OCI-LY7 (cell line): ENCODE results near the gene TMEM37. TPM values are rescaled to one million over a fixed set of nuclear protein-coding genes. Genes with fewer than 3 reads are reported as not detected.
A peak's percentile ranks its signal among the peaks of the same experiment; 100 is the strongest.

Experiments
- Bru-seq: library from RNA; stranded (reverse); fragments of 400-500 nt; gene quantifications from one replicate; lab custom pipeline; 2021; lab: Mats Ljungman, UMichigan
- BruChase-seq, 2 experiments: library from RNA; stranded (reverse); fragments of 400-500 nt; gene quantifications; one replicate each; lab custom pipeline; 2021; lab: Mats Ljungman, UMichigan
- BruUV-seq: library from RNA; stranded (reverse); fragments of 400-500 nt; replicated peaks from 2 replicates; lab custom pipeline; 2021; lab: Mats Ljungman, UMichigan
- CTCF ChIA-PET: fragments of 300-600 bp; sonication (Branson Sonifier 250); formaldehyde crosslinking; loops from one replicate; lab custom pipeline; 2022; ENCODE audit warnings: antibody characterized with exemption; ENCODE audit not compliant: unreplicated experiment; lab: Charles Lee
- POLR2A ChIA-PET: fragments of 300-600 bp; sonication (Branson Sonifier 250); formaldehyde crosslinking; loops from one replicate; lab custom pipeline; 2022; ENCODE audit warnings: antibody characterized with exemption; lab: Charles Lee
- DNase-seq: peaks from one replicate; pipeline ENCODE4 v3.0.0-alpha.2; 2015; ENCODE audit warnings: low spot score
- H2AFZ ChIP-seq: fragments of 200-600 bp; sonication (generic), shearing (Covaris generic); 2 replicates; pipeline ENCODE4 v1.6.1; 2014; ENCODE audit warnings: mild to moderate bottlenecking, antibody characterized with exemption, low read length, moderate library complexity
- H3K27ac ChIP-seq: fragments of 200-600 bp; sonication (generic); 2 replicates; pipeline ENCODE4 v1.5.1; 2014; ENCODE audit warnings: mixed run types, low read depth, mild to moderate bottlenecking, moderate library complexity, low read length, inconsistent platforms; ENCODE audit not compliant: poor library complexity, severe bottlenecking
- H3K36me3 ChIP-seq: fragments of 200-600 bp; sonication (generic); 2 replicates; pipeline ENCODE4 v1.6.1; 2014; ENCODE audit warnings: mild to moderate bottlenecking, antibody characterized with exemption, low read length, moderate library complexity, mixed read lengths; ENCODE audit not compliant: insufficient read depth
- H3K4me1 ChIP-seq: fragments of 200-600 bp; sonication (generic); 2 replicates; pipeline ENCODE4 v1.5.1; 2014; ENCODE audit warnings: mild to moderate bottlenecking, low read length; ENCODE audit not compliant: insufficient read depth, poor library complexity, severe bottlenecking
- H3K4me2 ChIP-seq: fragments of 200-600 bp; sonication (generic); 2 replicates; pipeline ENCODE4 v1.6.1; 2014; ENCODE audit warnings: mild to moderate bottlenecking, low read length
- H3K4me3 ChIP-seq: fragments of 200-600 bp; sonication (generic); 2 replicates; pipeline ENCODE4 v1.5.1; 2014; ENCODE audit warnings: mild to moderate bottlenecking, low read depth, low read length; ENCODE audit not compliant: poor library complexity, severe bottlenecking
- H3K79me2 ChIP-seq: fragments of 200-600 bp; sonication (generic); 2 replicates; pipeline ENCODE4 v1.6.1; 2016; ENCODE audit warnings: low read depth, mild to moderate bottlenecking, low read length, moderate library complexity, mixed read lengths; ENCODE audit not compliant: insufficient read depth
- H3K9me2 ChIP-seq: fragments of 200-600 bp; sonication (generic); 2 replicates; pipeline ENCODE4 v1.6.1; 2016; ENCODE audit warnings: mild to moderate bottlenecking, low read length, mixed read lengths; ENCODE audit not compliant: insufficient read depth
- H3K9me3 ChIP-seq: fragments of 200-600 bp; sonication (generic); 2 replicates; pipeline ENCODE4 v1.6.1; 2014; ENCODE audit warnings: mild to moderate bottlenecking, mixed run types, low read length, mixed read lengths
- H4K20me1 ChIP-seq: fragments of 200-600 bp; sonication (generic); 2 replicates; pipeline ENCODE4 v1.6.1; 2014; ENCODE audit warnings: mild to moderate bottlenecking, antibody characterized with exemption, low read length, moderate library complexity, mixed read lengths; ENCODE audit not compliant: insufficient read depth
- EZH2phosphoT487 ChIP-seq: fragments of 200-600 bp; sonication (generic); IDR thresholded peaks from 2 replicates; pipeline ENCODE4 v1.6.1; 2018; ENCODE audit warnings: low read depth, borderline replicate concordance, mild to moderate bottlenecking, mixed run types, antibody characterized with exemption, low read length, moderate library complexity, mixed read lengths
- intact Hi-C: fragments of 100-400 bp; cut with micrococcal nuclease; formaldehyde crosslinking; loops from one replicate; pipeline ENCODE4 v1.10.0; 2022; ENCODE audit not compliant: unreplicated experiment
- long read RNA-seq: library from polyadenylated mRNA; stranded (forward); transcript quantifications from one replicate; pipeline ENCODE4 v2.0.0, GENCODE V29; 2022
- total RNA-seq, 2 experiments: library from RNA; depleted of rRNA in 1 of 2; stranded (reverse); fragments of >200 nt in 1 of 2; shearing (Covaris generic) in 1 of 2; gene quantifications; 2 replicates each; pipeline ENCODE4 v1.2.3, GENCODE V29; 2014 to 2022
- TF ChIP-seq, protein P1 (sequence below): fragments of 200-600 bp; sonication (generic); conservative IDR thresholded peaks from 2 replicates; pipeline ENCODE4 v1.5.1; 2014; ENCODE audit warnings: mild to moderate bottlenecking, antibody characterized with exemption, low read length, moderate library complexity, mixed read lengths

Gene TMEM37, protein sequence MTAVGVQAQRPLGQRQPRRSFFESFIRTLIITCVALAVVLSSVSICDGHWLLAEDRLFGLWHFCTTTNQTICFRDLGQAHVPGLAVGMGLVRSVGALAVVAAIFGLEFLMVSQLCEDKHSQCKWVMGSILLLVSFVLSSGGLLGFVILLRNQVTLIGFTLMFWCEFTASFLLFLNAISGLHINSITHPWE
- total RNA-seq (2014; rRNA removed; shearing (Covaris generic)) = not detected in 2 replicates
- not detected in 2 replicates for total RNA-seq (2022)
- Bru-seq, nascent RNA = not detected
- BruChase-seq, experiment 1, labeled RNA remaining after a 6-hour chase = not detected
- not detected for BruChase-seq, experiment 2, labeled RNA remaining after a 2-hour chase
- long read RNA-seq = 0 reads

DNA sequence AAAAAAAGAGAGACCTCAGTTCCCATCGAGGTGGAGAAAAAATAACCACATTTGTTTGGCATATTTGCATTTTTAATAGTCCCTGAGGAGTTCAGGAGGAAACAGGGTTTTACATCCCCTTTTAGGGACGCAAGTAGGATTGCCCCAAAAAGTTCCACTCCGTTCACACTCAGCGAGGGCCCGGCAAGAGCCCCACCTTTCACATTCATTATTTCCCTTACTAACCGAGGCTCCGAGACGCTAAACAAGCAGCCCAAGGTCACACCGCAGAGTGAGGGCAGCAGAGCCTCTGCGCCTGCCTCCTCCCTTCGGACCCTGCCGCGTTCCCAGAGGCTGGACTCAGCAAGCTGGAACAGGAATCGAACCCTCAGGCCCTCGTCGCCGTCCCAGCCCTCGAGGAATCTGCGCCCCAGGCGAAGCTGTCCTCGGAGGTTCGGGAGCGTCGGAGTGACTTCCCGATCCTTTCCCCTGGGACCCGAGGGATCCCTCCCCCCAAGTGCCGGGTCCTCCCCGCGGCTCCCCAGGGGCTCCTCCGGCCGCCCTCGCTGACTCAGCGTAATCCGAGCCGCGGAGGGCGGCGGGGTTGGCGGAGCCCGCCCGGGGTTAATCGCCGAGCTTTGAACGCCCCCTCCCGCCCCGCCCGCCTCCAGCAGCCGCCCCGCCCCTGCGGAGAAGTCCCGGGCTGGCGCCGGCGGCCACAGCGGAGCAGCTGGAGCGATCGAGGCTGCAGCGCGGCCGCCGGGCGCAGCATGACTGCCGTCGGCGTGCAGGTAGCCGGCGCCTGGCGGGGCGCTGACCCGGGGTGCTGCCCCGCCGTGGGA, at the start of gene TMEM37:
TMEM37 (plus strand) TSS at position 700 of the 821 bp plus-strand sequence; CDS start at position 750, 50 bp downstream.
- peak within 1 kb of the TSS; percentile 62 for H3K4me2 ChIP-seq
- no peaks in the 10 kb centered on the region for H3K79me2 ChIP-seq
- H3K36me3 ChIP-seq = no peaks in the 10 kb centered on the region
- H3K9me2 ChIP-seq = no peaks in the 10 kb centered on the region
- no peak within 1 kb of the TSS for H3K27ac ChIP-seq
- H3K4me1 ChIP-seq = peaks cover 17% of the 10 kb centered on the region
- BruUV-seq = no TSS peak
- H2AFZ ChIP-seq = no peak within 1 kb of the TSS
- no peaks in the 10 kb centered on the region for H3K9me3 ChIP-seq
- intact Hi-C loops = no loop called here
- CTCF ChIA-PET = interaction anchor here (0.7 kb wide), 1 partner anchor 549 kb away, joined by 3 read pairs; no protein-coding TSS in a partner anchor
- H3K4me3 ChIP-seq = peak within 1 kb of the TSS; percentile 49
- POLR2A ChIA-PET = no interaction called here
- TF ChIP-seq, protein P1, sequence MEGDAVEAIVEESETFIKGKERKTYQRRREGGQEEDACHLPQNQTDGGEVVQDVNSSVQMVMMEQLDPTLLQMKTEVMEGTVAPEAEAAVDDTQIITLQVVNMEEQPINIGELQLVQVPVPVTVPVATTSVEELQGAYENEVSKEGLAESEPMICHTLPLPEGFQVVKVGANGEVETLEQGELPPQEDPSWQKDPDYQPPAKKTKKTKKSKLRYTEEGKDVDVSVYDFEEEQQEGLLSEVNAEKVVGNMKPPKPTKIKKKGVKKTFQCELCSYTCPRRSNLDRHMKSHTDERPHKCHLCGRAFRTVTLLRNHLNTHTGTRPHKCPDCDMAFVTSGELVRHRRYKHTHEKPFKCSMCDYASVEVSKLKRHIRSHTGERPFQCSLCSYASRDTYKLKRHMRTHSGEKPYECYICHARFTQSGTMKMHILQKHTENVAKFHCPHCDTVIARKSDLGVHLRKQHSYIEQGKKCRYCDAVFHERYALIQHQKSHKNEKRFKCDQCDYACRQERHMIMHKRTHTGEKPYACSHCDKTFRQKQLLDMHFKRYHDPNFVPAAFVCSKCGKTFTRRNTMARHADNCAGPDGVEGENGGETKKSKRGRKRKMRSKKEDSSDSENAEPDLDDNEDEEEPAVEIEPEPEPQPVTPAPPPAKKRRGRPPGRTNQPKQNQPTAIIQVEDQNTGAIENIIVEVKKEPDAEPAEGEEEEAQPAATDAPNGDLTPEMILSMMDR = no peak
- no peak; the same call in 1 of the 2 replicates for TF ChIP-seq EZH2phosphoT487
- no peaks in the 10 kb centered on the region for H4K20me1 ChIP-seq
- peak; percentile 44 for DNase-seq

DNA sequence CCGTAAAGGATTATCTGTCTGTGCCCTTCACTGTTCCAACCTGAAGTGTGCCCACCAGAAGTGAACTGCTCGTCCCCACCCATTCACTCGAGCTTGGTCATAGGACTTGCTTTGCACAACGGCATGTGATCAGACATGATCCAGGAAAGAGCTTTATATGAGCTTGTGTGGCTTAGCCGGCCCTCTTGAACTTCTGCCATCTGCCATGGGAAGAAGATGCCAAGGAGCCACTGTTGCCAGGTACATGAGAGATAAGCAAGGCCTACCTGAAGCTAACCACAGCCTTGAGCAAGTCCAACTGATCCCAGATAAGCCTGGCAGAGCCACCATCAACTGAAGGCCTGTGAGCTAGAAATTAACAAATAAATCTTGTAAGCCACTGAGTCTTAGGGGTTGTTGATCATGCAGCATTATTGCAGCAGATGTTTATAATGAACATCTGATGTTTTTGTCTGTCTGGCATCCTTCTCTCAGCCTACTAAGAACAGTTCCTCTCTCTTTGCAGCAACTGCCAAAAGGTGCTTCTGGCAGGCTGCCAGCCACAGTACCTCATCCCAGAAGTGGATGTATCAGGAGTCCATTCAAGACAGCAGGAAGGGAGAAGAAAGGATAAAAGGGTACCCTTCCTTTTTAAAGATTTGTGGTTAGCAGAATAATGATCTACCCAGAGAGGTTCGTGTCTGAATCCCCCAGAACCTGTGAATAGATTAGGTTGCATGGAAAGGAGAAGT, 48.1 kb upstream of the TMEM37 start:
- DNase-seq = peak; percentile 56
- Histone ChIP-seq H3K79me2 (no peaks in the 10 kb centered on the region), H3K4me2 (peak overlapping the region; percentile 35), H3K36me3 (no peaks in the 10 kb centered on the region; the same call in 1 of the 2 replicates), H3K27ac (peak overlapping the region; percentile 27), H3K4me1 (peaks cover 35% of the 10 kb centered on the region), H3K4me3 (no peak overlapping the region), H3K9me3 (no peaks in the 10 kb centered on the region), H2AFZ (peak overlapping the region; percentile 13; the same call in 1 of the 2 replicates), H3K9me2 (no peaks in the 10 kb centered on the region), H4K20me1 (no peaks in the 10 kb centered on the region)
- BruUV-seq = no TSS peak
- ChIA-PET CTCF (interaction anchor here (0.6 kb wide), 1 partner anchor 80 kb away, joined by 4 read pairs; no protein-coding TSS in a partner anchor), POLR2A (interaction anchor here (0.7 to 1.3 kb wide), 6 partner anchors 9 to 295 kb away, joined by 3 to 4 read pairs (median 3); partner anchors contain the start of gene TMEM177)
- intact Hi-C loops = no loop called here
- no peak for TF ChIP-seq EZH2phosphoT487
- TF ChIP-seq, protein P1 = no peak
